GM21717 (cell line): ENCODE data around the gene CEMIP2.
"Not testable (repeated sequence)": the region's sequence is repeated elsewhere in the genome, so short reads cannot be mapped to it uniquely, and the experiment has no call there.

Experiments
- ATAC-seq: cut with Tn5 transposase; IDR thresholded peaks from one replicate; pipeline ENCODE4 v1.9.1; 2021; ENCODE audit warnings: mild to moderate bottlenecking, moderate library complexity; ENCODE audit not compliant: unreplicated experiment

CEMIP2 gene

GRCh38 chr9:71681708-71682272 is 86.5 kb downstream of the CEMIP2 start:
- ATAC-seq: no peak

GRCh38 chr9:71681104-71681707 is 87.1 kb downstream of the CEMIP2 start:
- no peak for ATAC-seq

- no peak for ATAC-seq
Observed at GRCh38 chr9:71680189-71680980, 87.9 kb downstream of the CEMIP2 start.

DNA sequence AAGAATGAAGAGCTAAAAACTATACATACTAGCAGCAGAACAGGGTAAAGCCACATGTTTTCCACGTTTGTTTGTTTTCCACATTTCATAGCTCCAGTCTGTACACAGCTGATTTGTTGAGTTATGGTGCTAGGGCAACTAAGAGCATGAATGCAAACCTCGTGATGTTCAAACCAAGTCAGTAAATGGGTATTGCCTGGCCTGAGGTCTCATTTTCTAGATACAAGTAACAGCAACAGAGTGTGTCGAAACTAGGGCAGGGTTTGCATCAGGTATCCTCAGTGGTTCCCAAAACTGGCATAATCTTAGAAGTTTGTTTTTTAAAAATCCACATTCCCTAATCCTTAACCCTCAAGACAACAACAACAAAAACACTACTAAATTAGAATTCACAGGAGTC is 89.3 kb downstream of the CEMIP2 start:
- ATAC-seq: no peak

- ATAC-seq: no peak
Observed at GRCh38 chr9:71677209-71677608, 91.1 kb downstream of the CEMIP2 start.

- ATAC-seq: no peak
Observed at GRCh38 chr9:71676460-71676859, 91.9 kb downstream of the CEMIP2 start.

GRCh38 chr9:71675857-71676165 is 92.5 kb downstream of the CEMIP2 start:
- ATAC-seq: no peak

DNA sequence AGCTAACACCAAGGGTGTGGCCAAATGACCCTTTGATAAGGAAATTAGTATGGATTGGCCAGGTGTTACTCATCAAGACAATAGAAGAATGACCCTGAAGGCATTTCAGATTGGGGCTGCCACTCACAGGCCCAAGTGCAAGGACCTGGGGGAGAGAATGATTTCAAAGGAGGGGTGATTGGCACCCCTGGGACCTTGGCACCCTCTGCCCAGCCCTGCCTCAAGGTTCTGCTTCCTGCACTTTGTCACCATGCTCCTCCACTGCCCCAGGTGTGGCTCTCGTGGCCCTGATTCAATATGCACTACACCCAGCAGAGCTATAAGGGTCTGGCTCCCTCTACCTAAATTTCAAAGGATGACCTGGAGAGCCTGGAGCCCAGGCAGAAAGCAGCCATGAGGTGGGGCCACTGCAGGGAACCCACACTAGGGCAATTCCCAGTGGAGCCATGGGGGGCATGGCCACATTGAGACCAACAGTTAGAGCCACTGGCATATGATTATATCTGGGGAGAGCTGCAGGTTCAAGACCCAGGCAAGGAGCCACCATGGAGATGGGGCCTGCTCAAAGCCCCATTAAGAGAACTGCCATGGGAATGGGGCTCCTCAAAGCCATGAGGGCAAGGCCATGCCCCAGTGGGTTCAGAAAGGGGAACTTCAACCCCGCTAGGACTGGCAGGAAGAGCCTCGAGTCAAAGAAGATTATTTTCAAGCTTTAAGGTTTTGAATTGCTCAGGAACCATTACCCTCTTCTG is 93.0 kb downstream of the CEMIP2 start:
- no peak for ATAC-seq

GRCh38 chr9:71672573-71672972 is 95.7 kb downstream of the CEMIP2 start:
- no peak for ATAC-seq

- no peak for ATAC-seq
Observed at GRCh38 chr9:71671289-71671688, 97.0 kb downstream of the CEMIP2 start.

DNA sequence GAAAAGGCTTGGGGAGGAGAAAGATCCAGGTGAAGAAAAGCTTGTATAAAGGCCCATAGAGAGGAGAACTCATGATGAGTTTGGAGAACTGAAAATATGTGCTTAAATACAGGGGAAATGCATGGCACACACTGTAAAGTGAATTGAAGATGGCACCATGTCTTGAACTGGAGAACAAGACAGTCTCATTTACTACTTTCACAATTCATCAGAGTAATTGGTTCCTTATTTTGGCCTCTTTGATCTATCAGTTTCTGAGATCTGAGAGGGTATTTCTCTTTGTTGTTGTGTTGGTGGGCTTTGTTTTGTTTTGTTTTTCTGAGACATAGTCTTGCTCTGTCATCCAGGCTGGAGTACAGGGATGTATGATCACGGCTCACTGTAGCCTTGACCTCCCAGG is 98.2 kb downstream of the CEMIP2 start:
- peak; percentile 53 for ATAC-seq

DNA sequence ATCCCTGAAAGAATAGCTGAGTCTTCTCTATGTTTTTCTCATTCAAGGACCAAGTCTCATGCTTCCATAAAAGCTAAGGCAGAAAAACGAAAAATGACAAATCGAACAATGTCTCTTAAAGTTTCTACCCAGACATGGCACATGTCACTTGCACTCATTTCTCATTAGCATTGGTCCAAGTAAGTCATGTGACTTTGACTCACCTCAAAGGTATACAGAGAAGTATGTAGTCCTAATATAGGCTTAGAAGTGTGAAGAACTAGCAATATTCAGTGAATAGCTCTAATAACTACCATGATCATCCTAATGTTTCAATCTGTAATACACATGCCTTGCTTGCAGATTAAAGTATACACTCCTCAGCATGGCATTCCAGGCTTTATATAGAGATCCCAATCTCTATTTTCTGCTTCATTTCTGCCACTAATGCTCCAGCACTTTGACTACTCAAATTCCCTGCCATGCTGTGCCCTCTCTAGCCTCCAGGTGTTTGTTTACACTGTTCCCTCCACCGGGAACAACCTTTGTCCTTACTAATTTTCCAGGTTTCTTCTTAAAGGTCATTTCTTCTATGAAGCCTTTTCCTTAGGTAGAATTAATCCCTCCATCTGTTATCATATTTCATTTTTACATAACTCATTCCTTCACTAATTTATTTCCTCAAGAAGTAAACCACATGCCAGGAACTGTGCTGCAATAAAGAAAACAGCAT is 98.9 kb downstream of the CEMIP2 start:
- ATAC-seq: no peak

- no peak for ATAC-seq
Observed at GRCh38 chr9:71668717-71669116, 99.6 kb downstream of the CEMIP2 start.

DNA sequence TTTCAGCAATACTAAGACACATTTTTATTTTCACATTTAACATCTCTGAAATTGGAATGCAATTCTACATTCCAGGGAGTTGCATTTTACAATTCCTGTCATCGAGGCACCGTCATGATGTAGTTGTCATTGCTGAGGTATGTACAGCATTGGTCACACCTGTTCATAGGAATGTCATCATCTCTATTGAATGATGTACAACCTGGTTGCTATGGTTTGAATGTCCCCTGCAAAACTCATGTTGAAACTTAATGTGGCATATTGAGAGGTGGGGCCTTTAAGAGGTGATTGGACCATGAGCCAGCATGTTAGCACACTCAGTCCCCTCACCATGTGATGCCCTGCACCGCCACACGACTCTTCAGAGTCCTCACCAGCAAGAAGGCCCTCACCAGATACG is 103.1 kb downstream of the CEMIP2 start:
- no peak for ATAC-seq

DNA sequence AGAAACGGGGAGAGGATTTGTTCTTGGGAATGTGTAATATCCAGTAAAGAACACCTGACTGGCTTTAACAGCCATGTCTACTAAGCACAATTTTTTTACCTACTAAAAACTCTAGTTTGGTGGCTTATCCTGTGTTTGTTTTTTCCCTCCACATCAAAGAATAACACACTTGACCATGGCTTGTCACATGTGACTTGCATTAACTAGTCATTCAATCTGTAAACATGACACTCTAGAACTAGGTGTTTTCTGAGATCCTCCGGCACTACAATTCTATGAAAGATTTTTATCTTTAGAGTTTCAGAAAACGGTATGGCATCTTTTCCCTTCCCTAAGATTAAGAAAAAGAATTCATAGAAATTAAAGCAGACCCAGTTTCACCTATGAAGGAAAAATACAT is 103.7 kb downstream of the CEMIP2 start:
- no peak for ATAC-seq

DNA sequence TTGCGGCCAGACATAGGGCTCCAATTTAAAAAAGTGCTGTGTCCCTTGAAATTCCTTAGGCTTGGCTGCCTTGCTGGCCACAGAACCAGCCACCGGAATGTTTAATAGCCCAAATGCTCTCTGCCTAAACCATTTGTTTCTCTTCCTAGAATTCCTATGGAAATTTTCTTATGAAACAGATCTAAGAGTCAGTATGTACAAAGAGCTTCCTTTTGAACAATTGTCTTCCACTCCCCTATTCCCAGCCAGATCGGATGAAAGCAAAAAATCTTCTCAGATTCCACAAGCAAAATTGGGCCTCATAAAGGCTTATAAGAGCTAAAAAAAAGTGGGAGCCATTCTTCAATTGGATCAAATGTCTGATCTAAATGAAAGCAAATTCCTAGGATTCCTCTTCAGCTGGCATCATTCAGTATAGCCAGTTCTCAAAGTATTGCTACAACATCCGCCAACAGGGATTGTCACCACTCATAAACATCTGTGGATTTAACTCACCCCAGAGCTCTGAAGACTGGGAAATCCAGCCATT is 104.3 kb downstream of the CEMIP2 start:
- ATAC-seq: no peak

GRCh38 chr9:71663216-71663615 is 105.1 kb downstream of the CEMIP2 start:
- ATAC-seq: no peak

DNA sequence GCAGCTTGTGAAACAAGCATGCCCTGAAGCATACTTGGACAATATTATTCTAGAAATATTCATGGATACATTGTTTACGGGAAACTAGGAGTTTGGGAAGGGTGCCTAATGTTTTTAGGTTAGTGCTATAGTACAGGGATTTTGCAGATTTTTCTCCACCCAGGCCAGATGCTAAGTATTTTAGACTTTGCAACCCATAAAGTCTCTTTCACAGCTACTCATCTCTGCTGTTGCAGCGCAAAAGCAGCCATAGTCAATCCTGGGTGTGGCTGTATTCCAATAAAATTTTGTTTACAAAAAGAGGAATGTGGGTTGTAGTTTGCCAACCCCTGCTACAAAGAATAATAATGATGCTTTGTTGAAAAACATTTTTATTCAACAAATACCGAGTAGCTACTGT is 106.2 kb downstream of the CEMIP2 start:
- no peak for ATAC-seq

DNA sequence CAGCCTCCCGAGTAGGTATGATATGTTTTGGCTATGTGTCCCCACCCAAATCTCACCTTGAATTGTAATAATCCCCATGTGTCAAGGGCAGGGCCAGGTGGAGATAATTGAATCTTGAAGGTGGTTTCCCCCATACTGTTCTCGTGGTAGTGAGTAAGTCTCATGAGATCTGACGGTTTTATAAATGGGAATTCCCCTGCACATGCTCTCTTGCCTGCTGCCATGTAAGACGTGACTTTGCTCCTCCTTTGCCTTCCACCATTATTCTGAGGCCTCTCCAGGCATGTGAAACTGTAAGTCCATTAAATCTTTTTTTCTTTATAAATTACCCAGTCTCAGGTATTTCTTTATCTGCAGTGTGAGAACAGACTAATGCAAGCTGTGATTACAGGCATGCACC is 111.0 kb downstream of the CEMIP2 start:
- ATAC-seq: not testable (repeated sequence)

- no peak for ATAC-seq
Observed at GRCh38 chr9:71656496-71656895, 111.8 kb downstream of the CEMIP2 start.

DNA sequence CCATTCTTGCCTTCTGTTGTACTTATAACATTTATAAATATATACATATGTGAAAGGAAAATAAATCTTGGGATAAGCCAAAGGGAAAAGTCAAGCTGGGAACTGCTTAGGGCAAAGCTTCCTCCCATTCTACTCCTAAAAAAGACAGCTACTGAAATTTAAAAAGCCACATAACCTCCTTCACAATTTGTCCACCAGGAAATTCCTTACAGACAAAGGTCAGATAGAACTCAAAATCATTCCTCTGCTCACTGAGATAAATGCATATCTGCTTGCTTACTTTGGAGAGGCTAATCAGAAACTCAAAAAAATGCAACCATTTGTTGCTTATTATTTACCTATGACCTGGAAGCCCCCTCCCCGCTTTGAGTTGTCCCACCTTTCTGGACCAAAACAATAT is 112.5 kb downstream of the CEMIP2 start:
- ATAC-seq: no peak
